Measurements from ENCODE around the gene PGLYRP2. TPM values are rescaled to one million over a fixed set of nuclear protein-coding genes. Genes with fewer than 3 reads are reported as not detected.

Gene PGLYRP2
- total and polyA plus RNA-seq, 2 of the 13 experiments (the other 11 are each of a cell fraction or from before 2014, with no cell fraction given): 0.04 to 1.0 TPM

DNA sequence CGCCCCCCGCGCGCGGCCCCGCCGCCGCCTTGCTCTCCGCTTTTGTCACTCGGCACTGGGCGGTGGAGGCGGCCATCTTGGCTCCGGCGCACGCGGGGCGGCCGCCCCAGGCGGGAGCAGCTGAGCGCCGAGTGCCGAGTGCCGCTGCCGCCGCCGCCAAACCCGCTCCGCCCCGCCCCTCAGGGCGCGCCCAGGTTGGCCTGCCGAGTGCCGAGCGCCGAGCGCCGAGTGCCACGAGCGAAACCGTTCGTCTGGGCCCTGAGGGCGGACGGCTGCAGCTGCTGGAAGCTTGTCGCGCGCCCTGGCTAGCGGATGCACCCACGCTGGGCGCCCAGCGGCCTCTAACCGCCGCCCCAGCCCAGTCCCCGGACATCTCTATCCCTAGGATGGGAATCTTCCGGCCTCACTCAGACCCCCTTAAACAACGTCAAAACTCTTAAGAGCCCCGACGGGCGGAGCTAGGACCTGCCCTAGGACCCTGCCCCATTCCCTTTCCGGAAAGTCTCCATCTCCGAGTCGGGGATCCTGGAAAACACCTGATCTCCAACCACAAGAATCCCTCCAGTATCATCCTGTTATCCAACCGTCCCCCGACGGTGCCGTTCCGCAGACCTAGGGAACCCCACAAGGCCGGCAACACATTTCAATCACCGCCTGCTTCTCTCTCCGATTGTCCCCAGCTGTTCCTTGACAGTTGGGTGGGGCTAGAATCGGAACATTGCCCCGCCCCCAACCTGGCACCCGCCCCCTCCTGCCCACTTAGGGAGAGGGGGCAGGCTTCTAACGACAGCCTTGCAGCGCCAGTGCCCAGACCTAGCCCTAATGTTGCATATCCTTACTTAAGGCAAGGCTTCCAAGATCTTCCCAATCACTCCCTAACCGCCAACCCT, 46.4 kb downstream of the PGLYRP2 start (continued):
- TF ChIP-seq AGO1 (IDR thresholded peaks at IDR 0.05; ENCODE audit: low read depth, low read length, poor library complexity, severe bottlenecking) (no peak), SPEN (CRISPR knock-in tag; IDR thresholded peaks at IDR 0.05; ENCODE audit: low read depth) (peak; percentile 66), CBFB (CRISPR knock-in tag; IDR thresholded peaks at IDR 0.05) (peak; percentile 33; the same call in 1 of the 2 replicates), ATF7-NPFF (CRISPR knock-in tag; IDR thresholded peaks at IDR 0.05; ENCODE audit: low read depth) (peak; percentile 88), ZBTB8A (CRISPR knock-in tag; IDR thresholded peaks at IDR 0.05; ENCODE audit: borderline replicate concordance, low read depth) (no peak), ZIK1 (CRISPR knock-in tag; IDR thresholded peaks at IDR 0.05; ENCODE audit: borderline replicate concordance, low read depth) (peak; percentile 75; the same call in 1 of the 2 replicates), EED (CRISPR knock-in tag; IDR thresholded peaks at IDR 0.05) (no peak), ZNF772 (CRISPR knock-in tag; IDR thresholded peaks at IDR 0.05) (peak; percentile 17; the same call in 1 of the 2 replicates), NR2F6 (IDR thresholded peaks at IDR 0.05) (no peak), NR2F6 (CRISPR knock-in tag; IDR thresholded peaks at IDR 0.05) (no peak), KLF6 (CRISPR knock-in tag; IDR thresholded peaks at IDR 0.05) (0 out of 2 replicates have a peak, but pooled peaks have one; percentile 27), ZNF354B (CRISPR knock-in tag; IDR thresholded peaks at IDR 0.05) (no peak), MIER3 (CRISPR knock-in tag; IDR thresholded peaks at IDR 0.05; ENCODE audit: borderline replicate concordance) (no peak), ZNF724P (CRISPR knock-in tag; IDR thresholded peaks at IDR 0.05; ENCODE audit: borderline replicate concordance) (peak; percentile 66; the same call in 1 of the 2 replicates), MYC (CRISPR knock-in tag; IDR thresholded peaks at IDR 0.05; ENCODE audit: borderline replicate concordance) (peak; percentile 88), SOX5 (CRISPR knock-in tag; IDR thresholded peaks at IDR 0.05; ENCODE audit: borderline replicate concordance) (0 out of 2 replicates have a peak, but pooled peaks have one; percentile 20), ZNF546 (CRISPR knock-in tag; conservative IDR thresholded peaks at IDR 0.05) (0 out of 2 replicates have a peak, but pooled peaks have one; percentile 59), ISL2 (CRISPR knock-in tag; IDR thresholded peaks at IDR 0.05) (peak; percentile 22; the same call in 1 of the 2 replicates)
- TF ChIP-seq, protein P1, sequence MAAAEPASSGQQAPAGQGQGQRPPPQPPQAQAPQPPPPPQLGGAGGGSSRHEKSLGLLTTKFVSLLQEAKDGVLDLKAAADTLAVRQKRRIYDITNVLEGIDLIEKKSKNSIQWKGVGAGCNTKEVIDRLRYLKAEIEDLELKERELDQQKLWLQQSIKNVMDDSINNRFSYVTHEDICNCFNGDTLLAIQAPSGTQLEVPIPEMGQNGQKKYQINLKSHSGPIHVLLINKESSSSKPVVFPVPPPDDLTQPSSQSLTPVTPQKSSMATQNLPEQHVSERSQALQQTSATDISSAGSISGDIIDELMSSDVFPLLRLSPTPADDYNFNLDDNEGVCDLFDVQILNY (CRISPR knock-in tag; conservative IDR thresholded peaks at IDR 0.05): peak; percentile 64; the same call in 1 of the 2 replicates
- TF ChIP-seq, protein P2, sequence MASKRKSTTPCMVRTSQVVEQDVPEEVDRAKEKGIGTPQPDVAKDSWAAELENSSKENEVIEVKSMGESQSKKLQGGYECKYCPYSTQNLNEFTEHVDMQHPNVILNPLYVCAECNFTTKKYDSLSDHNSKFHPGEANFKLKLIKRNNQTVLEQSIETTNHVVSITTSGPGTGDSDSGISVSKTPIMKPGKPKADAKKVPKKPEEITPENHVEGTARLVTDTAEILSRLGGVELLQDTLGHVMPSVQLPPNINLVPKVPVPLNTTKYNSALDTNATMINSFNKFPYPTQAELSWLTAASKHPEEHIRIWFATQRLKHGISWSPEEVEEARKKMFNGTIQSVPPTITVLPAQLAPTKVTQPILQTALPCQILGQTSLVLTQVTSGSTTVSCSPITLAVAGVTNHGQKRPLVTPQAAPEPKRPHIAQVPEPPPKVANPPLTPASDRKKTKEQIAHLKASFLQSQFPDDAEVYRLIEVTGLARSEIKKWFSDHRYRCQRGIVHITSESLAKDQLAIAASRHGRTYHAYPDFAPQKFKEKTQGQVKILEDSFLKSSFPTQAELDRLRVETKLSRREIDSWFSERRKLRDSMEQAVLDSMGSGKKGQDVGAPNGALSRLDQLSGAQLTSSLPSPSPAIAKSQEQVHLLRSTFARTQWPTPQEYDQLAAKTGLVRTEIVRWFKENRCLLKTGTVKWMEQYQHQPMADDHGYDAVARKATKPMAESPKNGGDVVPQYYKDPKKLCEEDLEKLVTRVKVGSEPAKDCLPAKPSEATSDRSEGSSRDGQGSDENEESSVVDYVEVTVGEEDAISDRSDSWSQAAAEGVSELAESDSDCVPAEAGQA (IDR thresholded peaks at IDR 0.05; ENCODE audit: low read depth): peak; percentile 78
- TF ChIP-seq, protein P2 (CRISPR knock-in tag; IDR thresholded peaks at IDR 0.05; ENCODE audit: borderline replicate concordance): no peak
- TF ChIP-seq, protein P3, sequence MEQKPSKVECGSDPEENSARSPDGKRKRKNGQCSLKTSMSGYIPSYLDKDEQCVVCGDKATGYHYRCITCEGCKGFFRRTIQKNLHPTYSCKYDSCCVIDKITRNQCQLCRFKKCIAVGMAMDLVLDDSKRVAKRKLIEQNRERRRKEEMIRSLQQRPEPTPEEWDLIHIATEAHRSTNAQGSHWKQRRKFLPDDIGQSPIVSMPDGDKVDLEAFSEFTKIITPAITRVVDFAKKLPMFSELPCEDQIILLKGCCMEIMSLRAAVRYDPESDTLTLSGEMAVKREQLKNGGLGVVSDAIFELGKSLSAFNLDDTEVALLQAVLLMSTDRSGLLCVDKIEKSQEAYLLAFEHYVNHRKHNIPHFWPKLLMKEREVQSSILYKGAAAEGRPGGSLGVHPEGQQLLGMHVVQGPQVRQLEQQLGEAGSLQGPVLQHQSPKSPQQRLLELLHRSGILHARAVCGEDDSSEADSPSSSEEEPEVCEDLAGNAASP (CRISPR knock-in tag; IDR thresholded peaks at IDR 0.05; ENCODE audit: borderline replicate concordance): 0 out of 2 replicates have a peak, but pooled peaks have one; percentile 28
